KG1 (cell line): ENCODE measurements around the gene NIM1K.
"Not testable (repeated sequence)": the region's sequence is repeated elsewhere in the genome, so short reads cannot be mapped to it uniquely, and the experiment has no call there.

Source experiments
- DNase-seq: peaks from one replicate; lab custom pipeline; 2025; lab: John Stamatoyannopoulos, UW

The NIM1K gene

DNA sequence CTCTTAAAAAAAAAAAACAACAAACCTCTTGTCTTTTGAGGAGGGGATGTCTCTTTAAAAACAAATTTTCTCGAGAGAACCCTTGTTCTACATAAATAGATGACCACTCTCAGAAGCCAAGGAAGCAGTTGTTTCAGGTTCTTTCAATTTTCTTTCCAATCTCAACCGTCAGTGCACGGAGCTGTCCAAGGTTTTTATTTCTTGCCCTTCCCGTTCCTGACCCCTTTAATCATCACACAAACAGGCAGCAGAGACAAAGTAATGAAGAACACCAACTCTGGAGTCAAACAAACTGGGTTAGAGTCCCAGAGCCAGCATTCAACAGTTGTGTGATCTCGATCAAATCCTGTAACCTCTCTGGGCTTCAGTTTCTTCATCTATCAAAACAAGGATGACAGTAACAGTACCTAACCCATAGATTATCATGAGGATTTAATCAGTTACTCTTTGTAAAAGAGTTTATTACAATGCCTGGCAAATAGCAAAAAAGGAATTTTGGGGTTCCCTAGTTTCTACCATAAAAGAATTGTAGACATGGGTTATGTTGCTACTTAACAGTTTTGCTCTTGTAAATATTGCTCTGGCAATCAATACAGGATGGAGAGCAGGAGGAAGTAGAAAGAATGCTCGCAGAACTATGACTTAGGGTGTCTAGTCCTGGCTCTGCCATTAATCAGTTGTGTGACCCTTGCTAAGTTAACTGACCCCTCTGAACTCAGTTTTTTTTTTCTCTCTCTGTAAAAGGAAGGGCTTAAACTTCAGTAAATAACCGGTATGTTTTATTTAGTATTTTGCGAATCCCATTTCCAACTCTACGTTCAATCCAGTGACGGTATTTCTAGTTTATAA lies 1.0 kb upstream of the NIM1K start:
- DNase-seq, result no peak

DNA sequence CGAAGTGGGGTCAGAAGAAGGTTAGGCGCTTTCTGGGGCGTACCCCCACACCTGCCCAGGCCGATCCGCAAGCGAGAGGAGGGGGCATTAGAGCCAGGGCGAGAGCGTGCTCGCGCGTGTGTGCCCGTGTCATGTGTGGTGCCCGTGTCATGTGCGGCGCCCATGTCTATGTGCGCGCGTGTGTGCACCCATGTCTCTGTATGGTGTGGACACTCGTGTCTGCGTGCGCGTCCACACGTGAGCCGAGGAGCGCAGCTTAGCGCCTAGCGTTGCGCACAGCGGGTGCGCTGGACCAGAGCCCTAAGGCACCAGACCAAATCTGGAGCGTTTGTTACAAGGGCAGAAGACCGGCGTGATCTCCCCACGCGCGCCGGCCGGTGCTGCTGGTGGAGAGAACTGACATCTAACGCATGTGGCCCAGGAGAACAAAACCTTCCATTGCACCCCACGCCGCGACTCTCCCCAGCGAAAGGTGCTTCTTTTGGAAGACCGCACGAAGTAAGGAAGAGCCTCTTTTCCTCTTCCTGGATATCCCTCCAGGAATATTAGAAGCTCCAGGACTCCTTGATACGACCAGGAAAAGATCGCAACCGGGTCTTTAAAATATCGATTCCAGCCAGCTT lies 644 bp downstream of the NIM1K start:
- DNase-seq, result no peak

DNA sequence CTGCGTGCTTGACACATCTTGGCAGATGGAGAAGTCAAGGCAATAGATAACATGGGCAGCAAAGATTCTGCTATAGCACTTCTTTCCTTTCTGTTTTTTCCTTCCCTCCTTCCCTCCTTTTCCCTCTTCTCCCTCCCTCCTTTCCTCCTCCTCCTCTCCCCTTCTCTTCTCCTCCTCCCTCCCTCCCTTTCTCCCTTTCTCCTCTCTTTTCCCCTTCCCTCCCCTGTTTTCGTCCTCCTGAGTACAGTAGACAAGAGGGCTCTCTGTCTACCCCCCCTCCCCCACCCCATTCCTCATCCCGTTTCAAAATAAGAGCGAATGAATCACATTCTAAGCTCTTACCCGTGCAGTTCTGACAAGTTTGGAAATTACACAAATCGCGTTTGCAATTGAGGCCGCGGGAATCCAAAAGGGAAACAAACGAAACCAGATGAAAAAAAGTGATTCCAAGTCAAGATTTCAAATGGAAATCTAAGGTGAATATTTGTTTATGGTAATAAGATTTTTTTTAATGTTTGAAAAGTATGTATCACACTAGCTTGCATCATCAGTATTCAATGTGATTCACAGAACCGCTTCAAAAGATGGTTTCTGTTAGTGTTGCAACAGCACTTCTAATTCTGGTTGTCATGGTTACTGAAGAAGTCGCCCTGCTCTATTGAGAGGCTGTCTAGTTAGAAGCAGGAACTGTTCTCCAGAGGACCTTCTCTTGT lies 1.3 kb downstream of the NIM1K start:
- no peak for DNase-seq

DNA sequence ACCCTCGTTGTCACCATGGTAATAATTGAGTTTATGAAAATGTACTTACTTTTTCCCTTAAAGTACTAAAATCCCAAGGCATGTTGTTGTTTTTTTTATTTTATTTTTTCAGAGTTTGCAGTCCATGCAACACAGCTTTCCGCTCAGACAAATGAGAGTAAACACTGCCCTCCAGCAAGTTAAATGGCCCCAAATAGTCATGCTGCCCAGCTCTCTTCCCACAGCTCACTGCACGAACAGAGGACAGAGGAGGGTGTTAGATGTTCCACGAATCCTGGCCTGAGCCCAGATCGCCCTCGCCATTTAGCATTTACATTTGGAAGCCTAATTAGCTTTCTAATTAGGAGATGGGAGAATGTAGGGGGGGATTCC lies 1.9 kb downstream of the NIM1K start:
- no peak for DNase-seq

DNA sequence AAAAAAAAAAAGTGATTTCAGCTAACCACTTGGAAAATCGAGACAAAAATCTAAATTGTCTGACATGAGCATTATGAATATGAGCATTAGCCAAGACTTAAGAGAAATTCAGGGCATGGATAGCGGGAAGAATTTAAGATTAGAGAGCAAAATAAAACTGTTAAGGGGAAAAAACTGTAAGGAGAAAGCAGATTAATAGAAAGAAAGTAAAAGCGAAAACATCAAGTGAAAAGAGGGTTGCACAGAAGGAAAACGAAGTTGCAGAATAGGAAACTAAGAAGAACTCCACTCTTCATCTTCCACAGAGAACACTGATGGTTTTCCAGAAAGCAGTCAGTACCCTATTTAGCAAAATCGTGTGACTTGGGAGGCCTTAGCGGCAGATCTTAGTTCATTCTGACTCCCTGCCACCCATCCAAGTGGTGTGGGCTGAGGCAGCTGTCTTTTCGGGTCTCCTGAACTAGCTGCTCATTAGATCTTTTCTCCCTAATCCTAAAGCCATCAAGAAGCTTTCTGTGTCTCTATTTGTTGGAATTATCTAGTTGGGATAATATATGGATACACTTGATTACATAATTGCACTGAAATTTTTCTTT lies 3.7 kb downstream of the NIM1K start:
- no peak for DNase-seq

DNA sequence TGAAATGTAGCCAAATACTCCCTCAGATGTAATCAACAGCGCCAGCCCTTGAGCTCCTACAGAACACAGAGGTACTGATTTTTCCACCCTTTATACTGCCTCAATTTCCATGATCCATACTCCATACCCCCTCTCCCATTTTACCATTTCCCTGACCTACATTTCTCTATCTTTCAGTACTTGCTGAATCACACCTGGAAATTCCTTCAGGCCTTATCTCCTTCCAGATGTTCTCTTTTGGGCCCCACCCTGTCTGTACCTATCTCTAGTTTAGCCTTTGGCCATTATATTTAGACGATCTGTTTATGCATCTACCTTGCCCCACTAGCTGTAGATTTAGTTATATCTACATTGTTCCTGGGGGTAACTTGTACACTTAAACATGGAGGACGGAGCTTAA lies 5.5 kb downstream of the NIM1K start:
- no peak for DNase-seq

DNA sequence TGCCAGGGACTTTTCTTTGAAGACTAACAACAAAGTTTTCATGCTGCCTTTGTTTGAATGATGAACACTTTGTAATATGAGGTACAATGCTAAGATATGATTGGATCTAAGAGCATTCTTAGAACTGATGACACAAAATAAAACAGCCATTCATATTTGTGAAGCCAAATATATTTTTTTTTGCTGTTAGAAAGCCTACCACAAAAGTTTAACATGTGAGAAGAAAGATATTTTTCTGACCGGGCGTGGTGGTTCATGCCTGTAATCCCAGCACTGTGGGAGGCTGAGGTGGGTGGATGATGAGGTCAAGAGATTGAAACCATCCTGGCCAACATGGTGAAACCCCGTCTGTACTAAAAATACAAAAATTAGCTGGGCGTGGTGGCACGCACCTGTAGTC lies 9.4 kb downstream of the NIM1K start:
- DNase-seq, result not testable (repeated sequence)

DNA sequence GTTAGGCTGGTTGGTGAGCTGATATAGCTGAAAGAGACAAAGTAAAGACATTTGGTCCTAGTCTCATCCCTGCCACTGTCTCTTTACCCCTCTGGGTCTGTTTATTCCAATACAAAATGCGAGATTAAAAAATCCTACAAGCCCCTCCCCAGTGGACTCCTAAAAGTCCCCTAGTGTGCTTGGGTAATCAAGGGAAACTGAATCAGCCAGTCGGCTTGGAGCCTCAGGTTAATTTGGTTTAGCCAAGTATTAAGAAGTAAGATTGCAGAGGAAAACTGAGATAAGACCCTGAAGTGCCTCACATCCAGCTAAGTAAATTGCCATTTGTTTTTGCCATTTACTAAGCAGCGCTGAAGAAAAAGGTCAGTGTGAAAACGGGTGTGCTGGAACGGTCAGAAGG lies 10.4 kb downstream of the NIM1K start:
- no peak for DNase-seq

DNA sequence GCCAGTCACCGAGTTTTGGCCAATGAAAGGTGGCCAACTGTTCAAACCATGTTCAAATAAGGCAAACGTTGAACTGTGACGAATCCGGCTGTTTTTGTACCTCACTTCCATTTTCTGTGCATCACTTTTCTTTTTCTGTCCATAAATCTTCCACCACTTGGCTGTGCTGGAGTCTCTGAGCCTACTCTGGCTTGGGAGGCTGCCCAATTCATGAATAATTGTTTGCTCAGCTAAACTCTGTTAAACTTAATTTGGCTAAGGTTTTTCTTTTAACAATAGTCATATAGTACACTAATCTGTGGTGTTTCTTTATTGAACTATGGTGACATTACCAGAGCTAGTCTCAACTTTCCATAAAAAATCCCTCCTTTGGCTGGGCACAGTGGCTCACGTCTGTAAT lies 11.3 kb downstream of the NIM1K start:
- DNase-seq, result no peak

DNA sequence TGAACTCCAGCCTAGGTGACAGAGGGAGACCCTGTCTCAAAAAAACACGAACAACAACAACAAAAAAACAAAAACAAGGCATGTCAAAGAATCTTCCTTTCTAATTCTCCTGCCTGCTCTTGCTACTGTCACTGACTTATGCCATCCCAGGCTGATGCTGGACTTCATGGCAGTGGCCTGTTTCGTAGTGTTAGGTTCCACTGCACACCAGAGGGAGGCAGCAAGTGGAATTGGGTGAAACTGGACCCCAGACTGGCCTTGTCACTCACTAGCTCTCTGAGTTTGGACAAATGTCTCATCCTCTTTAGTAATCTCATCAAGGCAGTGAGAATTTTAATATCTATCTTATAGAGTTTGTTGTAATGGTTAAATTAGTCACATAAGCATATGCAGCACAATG lies 12.9 kb downstream of the NIM1K start:
- no peak for DNase-seq

DNA sequence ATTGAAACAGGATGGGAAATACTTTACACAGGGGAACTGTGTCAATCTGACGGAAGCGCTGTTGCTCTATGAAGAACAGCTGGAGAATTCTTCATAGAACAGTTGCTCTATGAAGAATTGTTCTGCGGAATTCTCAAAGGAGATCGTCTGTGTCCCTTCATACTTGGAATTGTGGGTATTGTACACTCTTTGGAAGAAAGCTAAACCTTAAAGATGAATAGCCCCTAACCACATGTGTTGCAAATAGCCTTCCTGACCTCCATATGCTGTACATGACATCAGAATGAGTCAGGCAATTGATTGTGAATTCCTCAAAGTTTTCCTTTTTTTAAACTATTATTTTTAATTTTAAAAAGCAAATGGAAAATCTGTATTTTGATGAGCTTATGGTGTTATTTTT lies 15.6 kb downstream of the NIM1K start:
- no peak for DNase-seq

DNA sequence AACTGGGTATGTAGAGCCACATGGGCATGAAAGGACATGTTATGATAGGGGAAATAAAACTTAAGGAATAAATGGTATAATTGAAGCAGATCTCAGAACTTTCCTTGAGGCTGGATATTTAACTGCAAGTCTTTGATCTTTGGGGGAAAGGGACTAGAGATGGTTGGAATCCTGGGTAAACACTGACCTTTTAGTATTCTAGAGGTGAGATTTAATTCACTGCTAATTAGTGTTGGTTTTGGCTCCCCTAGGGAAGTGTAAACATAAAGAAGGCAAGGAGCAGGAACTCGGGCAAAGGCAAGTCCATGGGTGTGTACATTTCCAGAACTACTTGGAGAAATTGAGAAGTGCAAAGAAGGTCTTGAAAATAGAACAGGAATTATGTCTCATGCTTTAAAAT lies 16.6 kb downstream of the NIM1K start:
- no peak for DNase-seq

DNA sequence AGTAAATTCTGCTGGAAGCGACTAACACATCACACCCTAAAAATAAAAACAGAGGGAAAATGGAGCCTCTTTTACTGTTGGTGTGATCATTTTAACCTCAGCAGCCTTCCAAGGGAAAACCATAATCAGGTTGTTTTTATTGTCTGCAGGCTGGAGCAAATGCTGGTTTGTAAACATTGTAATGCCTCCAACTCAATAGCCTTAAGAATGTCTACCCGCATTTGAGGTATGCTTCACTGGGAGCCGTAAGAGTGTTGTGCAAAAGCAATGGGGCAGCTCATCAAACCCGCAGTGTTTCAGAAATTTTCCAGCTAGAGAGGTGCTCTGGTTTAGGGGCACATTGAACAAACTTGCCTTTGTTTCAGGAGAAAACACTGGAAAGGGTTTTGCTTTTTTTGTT lies 17.0 kb downstream of the NIM1K start:
- no peak for DNase-seq

DNA sequence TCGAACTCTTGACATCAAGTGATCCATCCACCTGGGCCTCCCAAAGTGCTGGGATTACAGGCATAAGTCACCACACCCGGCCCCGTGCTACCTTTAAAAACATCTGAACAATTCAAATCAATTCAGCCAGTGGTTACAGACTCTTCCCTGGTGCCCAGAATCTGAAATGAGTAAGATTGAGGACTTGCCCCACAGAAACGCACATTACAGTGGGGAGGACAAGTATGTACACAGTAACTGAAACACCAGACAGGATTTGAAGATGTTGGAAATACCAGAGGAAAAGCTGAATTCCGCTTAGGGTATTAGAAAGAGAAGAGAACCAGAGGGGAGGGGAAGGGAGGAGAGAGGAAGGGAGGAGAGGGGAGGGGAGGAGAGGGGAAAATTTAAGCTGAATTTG lies 17.8 kb downstream of the NIM1K start:
- no peak for DNase-seq

DNA sequence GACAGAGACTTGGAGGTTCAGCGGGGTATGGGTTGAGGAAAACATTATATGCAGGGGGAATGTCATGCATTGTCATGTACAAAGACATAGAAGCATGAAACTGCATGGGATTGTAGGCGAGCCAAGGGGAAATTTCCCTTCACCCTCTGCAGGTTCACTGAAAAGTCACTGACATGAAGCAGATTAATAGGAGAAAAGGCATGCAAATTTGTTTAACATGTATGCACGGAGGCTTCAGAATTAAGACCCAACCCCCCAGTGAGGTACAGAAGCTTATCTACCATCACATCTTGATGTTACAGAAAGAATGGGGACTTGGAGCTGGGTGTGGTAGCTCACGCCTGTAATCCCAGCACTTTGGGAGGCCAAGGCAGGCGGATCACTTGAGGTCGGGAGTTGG lies 18.5 kb downstream of the NIM1K start:
- DNase-seq, result no peak

DNA sequence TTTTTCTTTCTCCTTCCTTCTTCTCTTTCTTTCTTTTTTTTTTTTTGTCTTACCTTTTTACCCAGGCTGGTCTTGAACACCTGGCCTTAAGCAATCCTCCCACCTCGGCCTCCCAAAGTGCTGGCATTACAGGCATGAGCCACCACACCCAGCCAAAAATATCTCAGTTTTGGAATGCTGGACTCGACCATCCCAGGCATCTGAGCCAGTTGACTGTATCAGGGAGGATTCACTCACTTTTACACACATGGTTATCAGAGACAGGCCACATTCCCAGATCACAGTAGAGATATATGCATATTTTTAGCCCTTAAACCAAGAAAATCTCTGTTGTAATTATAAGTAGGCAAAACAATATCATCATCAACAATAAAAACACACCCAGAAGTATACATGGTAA lies 21.9 kb downstream of the NIM1K start:
- DNase-seq, result no peak

DNA sequence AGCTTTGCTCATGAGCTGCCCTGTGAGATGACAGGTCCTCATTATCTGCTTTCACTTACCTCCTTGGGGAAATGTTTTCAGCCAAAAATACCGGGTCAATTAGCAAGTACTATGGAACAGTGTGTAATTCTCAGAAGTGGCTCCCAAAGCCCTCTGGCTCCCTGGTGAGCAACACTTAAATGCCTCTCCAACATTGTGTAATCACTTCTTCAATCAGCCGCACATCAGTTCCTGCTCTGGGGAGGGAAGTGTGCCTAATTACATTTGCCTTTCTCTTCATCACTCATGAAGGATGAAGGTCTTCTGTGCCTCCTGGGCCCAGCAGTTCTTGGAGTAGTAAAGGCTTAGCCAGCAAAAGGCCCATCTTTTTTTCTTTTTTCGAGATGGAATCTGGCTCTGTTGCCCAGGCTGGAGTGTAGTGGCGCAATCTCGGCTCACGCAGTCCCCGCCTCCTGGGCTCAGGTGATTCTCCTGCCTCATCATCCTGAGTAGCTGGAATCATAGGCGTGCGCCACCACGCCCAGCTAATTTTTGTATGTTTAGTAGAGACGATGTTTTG lies 23.1 kb downstream of the NIM1K start:
- DNase-seq, result no peak

DNA sequence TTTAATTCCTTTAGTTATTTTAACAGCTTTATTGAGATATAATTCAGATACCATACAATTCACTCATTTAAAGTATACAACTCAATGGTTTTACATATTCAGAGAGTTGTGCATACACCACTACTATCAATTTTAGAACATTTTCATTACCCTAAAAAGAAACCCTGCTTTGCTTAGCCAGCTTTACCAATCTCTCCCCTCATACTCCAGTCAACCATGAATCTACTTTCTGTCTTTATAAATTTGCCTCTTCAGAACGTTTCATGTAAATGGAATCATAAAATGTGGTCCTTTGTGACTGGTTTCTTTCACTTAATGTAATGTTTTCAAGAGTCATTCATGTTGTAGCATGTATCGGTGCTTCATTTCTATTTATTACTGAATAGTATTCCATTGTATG lies 24.9 kb downstream of the NIM1K start:
- DNase-seq, result no peak

DNA sequence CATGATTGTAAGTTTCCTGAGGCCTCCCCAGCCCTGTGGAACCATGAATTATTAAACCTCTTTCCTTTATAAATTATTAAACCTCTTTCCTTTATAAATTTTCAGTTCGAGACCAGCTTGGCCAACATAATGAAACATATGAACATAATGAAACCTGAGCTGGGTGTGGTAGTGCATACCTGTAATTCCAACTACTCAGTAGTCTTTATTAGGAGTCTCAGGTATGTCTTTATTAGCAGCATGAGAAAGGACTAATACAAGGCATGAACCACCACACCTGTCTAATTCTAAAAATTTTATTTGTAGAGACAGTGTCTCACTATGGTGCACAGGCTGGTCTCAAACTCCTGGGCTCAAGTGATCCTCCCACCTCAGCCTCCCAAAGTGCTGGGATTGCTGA lies 27.1 kb downstream of the NIM1K start:
- DNase-seq, result no peak

DNA sequence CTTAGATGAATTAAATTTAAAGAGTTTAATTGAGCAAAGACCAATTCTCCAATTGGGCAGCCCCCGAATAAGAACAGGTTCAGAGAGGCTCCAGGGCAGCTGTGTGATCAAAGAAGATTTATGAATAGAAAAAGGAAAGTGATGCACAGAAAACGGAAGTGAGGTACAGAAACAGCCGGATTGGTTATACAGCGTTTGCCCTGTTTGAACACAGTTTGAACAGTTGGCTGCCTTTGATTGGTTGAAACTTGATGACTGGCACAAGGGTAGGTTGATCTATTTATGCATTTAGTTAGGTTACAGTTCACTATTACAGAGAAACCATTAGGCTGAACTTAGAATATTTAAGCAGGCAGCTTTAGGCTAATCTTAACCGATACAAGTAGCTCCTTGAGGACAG lies 29.5 kb downstream of the NIM1K start:
- DNase-seq, result no peak

DNA sequence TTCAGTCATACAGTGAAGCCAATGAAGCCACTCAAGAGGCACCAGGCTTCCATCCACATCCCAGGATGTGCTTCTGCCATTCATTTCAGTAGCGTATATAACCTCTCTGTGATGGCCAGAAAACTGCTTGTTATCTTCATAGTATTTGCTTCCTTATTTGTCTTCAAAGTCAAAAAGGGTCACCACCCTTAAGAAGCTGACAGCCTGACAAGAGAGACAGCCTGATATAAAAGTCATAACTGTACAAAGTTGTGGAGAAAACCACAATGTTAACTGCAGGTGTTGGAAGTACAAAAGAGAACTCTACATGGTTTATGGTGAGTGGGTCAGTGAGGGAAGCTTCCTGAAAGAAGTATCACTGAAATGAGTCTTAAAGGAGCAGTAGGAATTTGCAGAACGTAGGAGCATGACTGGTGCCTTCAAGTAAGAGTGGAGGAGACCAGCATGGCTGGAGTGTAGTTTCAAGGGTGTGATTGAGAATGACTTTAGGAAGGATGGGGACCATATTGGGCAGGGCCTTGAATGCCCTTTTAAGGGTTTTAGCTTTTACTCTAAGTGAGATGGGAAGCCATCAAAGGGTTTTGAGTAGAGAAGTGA lies 33.7 kb downstream of the NIM1K start:
- no peak for DNase-seq

DNA sequence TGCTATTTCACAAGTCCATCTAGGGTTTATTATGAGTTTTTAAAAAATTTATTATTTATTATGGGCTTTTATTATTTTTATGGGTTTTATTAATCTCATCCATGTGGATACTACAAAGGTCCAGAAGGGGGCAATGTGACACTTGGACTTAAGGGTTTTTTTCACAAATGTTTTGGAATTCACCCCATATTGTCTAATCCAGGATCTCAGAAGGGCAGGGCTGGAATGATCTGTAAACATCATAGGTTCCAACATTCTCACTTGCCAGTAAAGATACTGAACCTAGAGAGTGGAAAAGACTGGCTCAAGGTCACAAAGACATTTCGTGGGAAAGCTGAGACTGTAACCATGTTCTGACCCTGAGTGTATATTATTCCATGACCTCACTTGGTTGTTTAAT lies 35.6 kb downstream of the NIM1K start:
- DNase-seq, result no peak
